Activated CD4-positive, alpha-beta T cell treated with anti-CD3 and anti-CD28 coated beads for 24 hours (primary cell): ENCODE data around the gene ASIC4.

Source experiments
- DNase-seq, 2 donors: peaks; one replicate each; pipeline ENCODE4 v3.0.0-alpha.2; 2020; ENCODE audit warnings: low read depth in 2 of 2

Gene ASIC4

DNA sequence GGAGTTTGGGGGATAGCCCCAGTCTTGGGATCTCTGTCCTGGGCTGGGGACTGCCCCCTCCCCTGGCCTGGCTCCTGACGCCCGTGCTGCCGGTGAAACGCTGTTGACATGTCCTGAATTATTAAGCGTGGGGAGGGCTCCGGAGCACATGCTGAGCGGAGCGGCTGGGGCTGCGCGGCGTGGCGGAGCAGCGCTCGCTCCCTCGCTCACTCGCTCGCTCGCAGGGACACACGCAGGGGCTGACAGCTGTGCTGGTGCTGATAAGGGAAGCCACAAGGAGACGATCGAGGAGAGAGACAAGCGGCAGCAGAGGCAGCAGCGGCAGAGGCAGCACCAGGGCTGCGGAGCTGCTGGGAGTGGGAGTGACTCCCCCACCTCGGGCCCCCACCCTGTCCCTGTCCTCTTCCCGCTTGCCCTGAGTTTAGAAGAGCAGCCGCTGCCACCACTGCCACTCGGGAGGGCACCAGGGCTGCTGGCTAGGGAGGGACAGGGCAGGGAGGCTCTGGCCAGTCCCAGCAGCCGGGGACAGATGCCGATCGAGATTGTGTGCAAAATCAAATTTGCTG lies at the start of gene ASIC4:
Gene ASIC4, plus strand, starts transcription at position 287 of the 566 bp plus-strand sequence. Its CDS starts 243 bp downstream, at position 530.
- DNase-seq, result no peak

DNA sequence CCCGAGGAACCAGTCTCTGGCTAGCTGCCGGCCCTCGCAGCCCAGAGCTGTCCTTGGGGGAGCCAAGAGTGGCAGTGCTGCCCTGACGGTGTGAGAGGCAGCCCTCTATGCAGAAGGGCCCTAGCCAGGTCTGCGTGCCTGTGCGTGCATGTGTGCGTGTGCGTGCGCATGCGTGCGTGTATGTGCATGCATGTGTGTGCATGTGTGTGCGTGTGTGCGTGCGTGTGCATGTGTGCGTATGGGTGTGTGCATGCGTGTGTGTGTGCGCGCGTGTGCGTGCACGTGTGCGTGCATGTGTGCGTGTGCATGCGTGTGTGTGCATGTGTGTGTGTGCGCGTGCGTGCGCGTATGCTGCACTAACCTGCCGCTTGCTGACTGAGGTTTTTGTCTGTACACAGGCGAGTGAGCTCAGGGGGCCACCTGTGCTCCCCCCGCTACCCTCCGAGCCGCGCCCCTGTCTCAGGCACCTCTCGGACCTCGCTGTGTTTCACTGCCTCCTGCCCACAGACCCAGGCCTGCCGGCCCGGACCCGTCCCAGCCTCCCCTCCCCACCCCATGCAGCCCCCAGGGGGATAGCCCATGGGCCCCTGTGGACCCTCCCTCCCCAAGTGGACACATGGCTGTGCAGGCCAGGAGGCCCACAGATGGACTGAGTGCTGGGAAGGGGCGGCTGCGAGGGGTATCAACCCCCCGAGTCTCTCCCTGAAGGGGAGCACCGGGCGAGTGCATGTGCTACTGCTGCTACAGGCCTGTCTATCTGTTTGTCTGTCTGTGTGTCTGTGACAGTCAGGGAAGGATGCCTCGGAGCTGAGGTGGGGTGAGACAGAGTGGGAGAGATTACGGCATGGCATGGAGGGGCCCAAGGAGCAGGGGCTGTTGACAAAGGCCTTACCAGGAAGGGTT lies 48.4 kb upstream of the ASIC4 start:
- no peak for DNase-seq

DNA sequence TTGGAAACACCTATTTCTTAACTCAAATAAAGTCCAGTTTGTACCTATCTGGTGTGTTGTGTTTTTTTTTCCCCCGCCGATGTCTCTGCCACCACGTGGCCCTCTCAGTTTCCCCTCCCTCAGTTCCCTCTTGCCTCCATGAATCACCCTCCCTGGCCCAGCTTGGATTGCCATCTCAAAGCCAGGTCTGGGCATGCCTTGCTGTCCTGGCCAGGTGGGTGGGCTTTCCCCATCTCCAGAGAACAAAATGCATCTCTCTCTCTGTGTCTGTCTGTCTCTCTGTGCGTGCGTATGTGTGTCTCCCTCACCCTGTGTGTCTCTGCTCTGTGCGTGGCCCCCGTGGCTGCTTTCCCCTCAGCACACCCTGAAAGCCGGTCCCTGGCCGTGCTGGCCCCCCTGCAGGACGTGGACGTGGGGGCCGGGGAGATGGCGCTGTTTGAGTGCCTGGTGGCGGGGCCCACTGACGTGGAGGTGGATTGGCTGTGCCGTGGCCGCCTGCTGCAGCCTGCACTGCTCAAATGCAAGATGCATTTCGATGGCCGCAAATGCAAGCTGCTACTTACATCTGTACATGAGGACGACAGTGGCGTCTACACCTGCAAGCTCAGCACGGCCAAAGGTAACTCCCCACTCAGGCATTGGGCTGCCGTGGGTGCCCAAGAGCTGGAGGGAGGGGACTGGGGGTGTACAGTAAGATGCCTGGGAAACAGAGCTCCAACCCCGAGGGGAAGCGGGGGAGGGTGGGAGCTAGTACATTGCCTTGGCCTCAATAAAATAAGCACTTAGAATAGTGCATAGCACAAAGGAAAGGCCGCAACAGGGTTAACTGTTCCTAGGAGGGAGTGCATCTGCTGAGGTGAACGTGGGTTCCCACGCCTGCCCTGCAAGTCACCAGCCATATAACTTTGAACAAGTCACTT lies 47.2 kb upstream of the ASIC4 start:
- DNase-seq, result no peak

DNA sequence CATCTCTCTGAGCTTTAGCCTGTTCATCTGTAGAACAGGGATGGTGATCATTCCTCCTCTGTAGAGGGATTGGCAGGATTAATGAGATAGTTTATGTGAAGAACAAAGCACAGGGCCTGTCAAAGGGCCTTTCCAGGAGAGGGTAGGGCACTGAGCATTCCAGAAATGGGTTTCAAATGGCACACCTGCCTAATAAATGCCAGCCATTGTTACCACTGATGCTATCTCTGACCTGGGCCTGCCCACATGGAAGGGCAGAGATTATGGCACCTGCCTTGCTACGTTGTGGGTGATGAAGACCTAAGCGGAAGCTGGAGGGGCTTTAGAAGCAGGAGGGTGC lies 46.6 kb upstream of the ASIC4 start:
- DNase-seq, result no peak

DNA sequence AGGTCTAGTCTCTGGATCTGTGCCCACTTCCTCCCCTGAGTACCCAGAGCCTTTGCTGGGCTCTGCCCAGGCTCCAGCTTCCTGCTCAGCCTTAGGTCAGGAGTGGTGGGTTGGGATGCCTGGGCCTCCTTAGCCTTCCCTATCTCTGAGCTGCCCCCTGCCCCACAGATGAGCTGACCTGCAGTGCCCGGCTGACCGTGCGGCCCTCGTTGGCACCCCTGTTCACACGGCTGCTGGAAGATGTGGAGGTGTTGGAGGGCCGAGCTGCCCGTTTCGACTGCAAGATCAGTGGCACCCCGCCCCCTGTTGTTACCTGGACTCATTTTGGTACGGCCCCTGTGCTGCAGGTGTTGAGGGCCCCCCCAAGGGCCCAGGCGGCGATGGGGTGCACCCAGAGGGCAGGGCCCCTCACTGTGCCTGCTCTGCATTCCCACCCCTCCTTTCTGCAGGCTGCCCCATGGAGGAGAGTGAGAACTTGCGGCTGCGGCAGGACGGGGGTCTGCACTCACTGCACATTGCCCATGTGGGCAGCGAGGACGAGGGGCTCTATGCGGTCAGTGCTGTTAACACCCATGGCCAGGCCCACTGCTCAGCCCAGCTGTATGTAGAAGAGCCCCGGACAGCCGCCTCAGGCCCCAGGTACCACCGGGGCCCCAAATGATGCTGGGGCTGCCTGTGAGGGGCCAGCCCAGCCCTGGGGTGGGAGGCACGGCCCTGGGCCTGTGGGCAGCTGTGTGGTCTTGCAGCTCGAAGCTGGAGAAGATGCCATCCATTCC lies 45.7 kb upstream of the ASIC4 start:
- DNase-seq, result no peak

- DNase-seq, result no peak
These were observed 45.0 kb upstream of the ASIC4 start for GRCh38 chr2:219469186-219469724.

DNA sequence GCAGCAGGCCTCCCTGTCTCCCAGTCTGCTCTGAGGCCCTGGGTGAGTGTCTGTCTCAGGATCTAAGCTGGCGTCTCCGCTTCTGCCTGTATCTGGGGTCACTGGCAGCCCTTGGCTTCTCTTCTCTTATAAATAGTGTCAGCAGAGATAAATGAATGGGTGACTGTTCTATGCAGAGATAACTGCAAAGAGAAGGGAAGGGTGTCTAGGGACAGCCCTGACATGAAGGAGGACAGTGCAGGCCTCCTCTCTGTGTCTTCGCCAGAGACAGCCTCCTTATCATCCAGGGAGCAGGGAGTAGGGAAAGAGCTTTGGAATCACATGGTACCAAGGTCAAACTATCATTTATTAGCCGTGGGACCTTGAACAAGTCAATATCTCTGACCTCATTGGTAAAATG lies 43.9 kb upstream of the ASIC4 start:
- DNase-seq, result no peak

GRCh38 chr2:219471476-219472371 lies 42.6 kb upstream of the ASIC4 start:
- DNase-seq, result no peak

DNA sequence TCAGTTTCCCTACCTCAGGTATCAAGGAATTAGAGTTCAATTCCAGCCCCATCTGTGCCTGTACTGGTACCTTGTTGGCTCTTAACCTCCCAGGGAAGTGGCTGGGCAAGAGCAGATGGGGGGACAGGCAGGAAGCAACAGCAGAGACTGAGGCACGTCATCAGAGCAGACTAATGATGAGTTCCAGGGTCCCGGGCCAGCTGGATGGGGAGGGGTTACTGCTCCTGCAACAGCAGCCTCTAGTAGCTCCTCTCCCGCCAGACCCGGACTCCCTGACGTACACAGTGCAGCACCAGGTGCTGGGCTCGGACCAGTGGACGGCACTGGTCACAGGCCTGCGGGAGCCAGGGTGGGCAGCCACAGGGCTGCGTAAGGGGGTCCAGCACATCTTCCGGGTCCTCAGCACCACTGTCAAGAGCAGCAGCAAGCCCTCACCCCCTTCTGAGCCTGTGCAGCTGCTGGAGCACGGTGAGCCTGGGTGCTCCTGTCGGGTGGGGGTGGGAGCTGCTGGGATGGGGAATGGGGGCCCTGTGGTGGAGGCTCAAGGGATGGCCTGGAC lies 41.6 kb upstream of the ASIC4 start:
- DNase-seq, result no peak

DNA sequence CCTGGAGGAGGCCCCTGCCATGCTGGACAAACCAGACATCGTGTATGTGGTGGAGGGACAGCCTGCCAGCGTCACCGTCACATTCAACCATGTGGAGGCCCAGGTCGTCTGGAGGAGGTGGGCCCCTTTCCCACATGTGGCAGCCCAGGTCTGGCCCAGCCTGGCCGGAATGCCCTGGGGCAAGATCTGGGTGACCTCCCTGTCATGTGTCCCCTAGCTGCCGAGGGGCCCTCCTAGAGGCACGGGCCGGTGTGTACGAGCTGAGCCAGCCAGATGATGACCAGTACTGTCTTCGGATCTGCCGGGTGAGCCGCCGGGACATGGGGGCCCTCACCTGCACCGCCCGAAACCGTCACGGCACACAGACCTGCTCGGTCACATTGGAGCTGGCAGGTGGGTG lies 40.8 kb upstream of the ASIC4 start:
- DNase-seq, result no peak

DNA sequence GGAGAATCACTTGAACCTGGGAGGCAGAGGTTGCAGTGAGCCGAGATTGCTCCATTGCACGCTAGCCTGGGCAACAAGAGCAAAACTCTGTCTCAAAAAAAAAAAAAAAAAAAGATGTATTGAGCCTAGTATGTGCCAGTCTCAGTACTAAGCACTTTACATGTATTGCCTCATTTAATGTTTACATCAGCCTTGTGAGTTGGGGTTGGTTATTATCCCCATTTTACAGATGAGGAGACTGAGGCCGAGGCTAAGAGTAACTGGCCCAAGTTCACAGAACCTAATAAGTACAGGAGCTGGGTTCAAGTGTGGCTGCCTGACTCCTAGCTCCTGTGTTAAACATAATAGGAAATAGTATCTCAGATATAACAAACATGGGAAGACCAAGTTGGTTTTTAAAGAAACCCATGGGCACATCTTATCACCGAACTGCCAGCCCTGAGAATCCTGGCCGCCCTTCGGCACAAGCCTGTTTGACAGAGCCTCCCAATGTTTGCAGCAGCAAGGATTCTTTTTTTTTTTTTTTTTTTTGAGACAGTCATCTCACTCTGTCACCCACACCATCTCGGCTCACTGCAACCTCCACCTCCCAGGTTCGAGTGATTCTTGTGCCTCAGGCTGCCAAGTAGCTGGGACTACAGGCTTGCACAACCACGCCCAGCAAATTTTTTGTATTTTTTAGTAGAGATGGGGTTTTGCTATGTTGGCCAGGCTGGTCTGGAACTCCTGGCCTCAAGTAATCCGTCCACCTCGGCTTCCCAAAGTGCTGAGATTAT lies 39.8 kb upstream of the ASIC4 start:
- no peak for DNase-seq

GRCh38 chr2:219475278-219475677 lies 39.0 kb upstream of the ASIC4 start:
- no peak for DNase-seq

- peak; percentile 50 to 62 for DNase-seq
These were observed 38.3 kb upstream of the ASIC4 start for GRCh38 chr2:219475697-219476651.

- no peak for DNase-seq
These were observed 37.6 kb upstream of the ASIC4 start for GRCh38 chr2:219476652-219477151.

DNA sequence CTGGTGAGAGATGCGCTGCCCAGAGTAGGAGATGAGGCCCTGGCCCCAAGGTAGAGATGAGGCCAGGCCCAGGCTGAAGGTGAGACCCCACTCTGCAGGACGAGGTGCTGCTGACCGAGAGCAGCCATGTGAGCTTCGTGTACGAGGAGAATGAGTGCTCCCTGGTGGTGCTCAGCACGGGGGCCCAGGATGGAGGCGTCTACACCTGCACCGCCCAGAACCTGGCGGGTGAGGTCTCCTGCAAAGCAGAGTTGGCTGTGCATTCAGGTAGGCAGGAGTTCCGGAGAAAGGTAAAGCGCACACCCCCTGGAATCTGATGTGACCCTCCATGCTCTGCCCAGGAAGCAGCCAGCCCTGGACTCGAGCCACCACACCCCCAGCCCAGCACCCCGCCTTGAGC lies 37.1 kb upstream of the ASIC4 start:
- DNase-seq, result no peak

DNA sequence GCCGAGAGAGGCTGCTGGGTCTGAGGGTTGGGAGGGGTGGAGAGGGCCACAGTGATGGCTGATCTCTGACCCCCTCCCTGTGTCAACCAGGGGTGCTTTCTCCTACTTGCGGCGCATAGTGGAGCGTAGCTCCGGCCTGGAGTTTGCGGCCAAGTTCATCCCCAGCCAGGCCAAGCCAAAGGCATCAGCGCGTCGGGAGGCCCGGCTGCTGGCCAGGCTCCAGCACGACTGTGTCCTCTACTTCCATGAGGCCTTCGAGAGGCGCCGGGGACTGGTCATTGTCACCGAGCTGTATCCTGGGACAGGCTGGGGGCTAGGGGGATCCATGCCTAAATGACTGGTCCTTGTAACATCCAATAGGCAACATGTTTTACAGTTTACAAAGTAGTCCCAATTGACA lies 36.5 kb upstream of the ASIC4 start:
- no peak for DNase-seq

- DNase-seq, result no peak
These were observed 35.4 kb upstream of the ASIC4 start for GRCh38 chr2:219478916-219479315.

DNA sequence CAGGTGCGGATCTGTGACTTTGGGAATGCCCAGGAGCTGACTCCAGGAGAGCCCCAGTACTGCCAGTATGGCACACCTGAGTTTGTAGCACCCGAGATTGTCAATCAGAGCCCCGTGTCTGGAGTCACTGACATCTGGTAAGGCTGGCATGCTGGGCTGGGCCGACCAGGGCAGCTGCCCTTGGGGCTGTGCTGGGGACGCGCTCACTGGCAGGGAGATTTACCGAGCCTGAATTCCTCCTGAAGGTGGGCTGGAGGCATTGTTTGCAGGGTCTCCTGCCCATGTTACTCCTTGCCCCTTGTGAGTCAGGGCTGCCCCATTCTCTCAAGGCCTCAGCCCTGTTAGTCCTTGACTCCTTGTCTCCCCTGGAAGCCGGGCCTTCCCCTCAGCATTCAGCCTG lies 34.3 kb upstream of the ASIC4 start:
- DNase-seq, result no peak
